Esophagus squamous epithelium (tissue), 5 donors: ENCODE measurements around the gene WFS1. TPM values are rescaled to one million over a fixed set of nuclear protein-coding genes. Genes with fewer than 3 reads are reported as not detected.

Experiments
- DNase-seq: peaks from one replicate; lab custom pipeline; 2025; lab: John Stamatoyannopoulos, UW
- H3K27ac ChIP-seq, 4 donors: fragments of 200-600 bp; sonication (generic); one replicate each; pipeline ENCODE4 v1.5.1; 2016 to 2019; ENCODE audit warnings: mild to moderate bottlenecking in 1 of 4
- H3K27me3 ChIP-seq, 4 donors: fragments of 200-600 bp; sonication (generic); 1 replicate in 3 of 4; 2 replicates in 1 of 4; pipeline versions ENCODE4 v1.5.1 to v1.6.0; 2017 to 2021; ENCODE audit warnings: antibody characterized with exemption in 1 of 4
- H3K36me3 ChIP-seq, 3 donors: fragments of 200-600 bp; sonication (generic); one replicate each; pipeline ENCODE4 v1.5.1; 2016 to 2019
- H3K4me1 ChIP-seq, 3 donors: fragments of 200-600 bp; sonication (generic); one replicate each; pipeline ENCODE4 v1.5.1; 2017 to 2019
- H3K4me3 ChIP-seq, 4 donors: fragments of 200-600 bp; sonication (generic); 1 replicate in 3 of 4; 2 replicates in 1 of 4; pipeline ENCODE4 v1.5.1; 2016 to 2019; ENCODE audit warnings: mild to moderate bottlenecking in 2 of 4, moderate library complexity in 1 of 4
- H3K9me3 ChIP-seq, 3 donors: fragments of 200-600 bp; sonication (generic); one replicate each; pipeline ENCODE4 v1.5.1; 2016 to 2019
- CTCF ChIP-seq, 6 experiments: fragments of 450-650 bp in 4 of 6; fragments of 200-600 bp in 2 of 6; sonication (generic) in 2 of 6; IDR thresholded peaks; one replicate each; pipeline ENCODE4 v1.5.1; 2016 to 2019; ENCODE audit warnings: antibody characterized with exemption in 6 of 6, mild to moderate bottlenecking in 4 of 6, moderate library complexity in 4 of 6
- POLR2A ChIP-seq, 4 donors: fragments of 450-650 bp; IDR thresholded peaks; one replicate each; pipeline ENCODE4 v1.6.1; 2017; ENCODE audit warnings: antibody characterized with exemption in 4 of 4, mild to moderate bottlenecking in 4 of 4, moderate library complexity in 3 of 4
- WGBS, 2 donors: methylation state at CpG; one replicate each; pipeline ENCODE4 v1.1.5; 2018; 5-methylcytosine and 5-hydroxymethylcytosine counted together
- intact Hi-C: fragments of 100-400 bp; cut with DNase I; formaldehyde crosslinking; loops from one replicate; pipeline ENCODE4 v1.15.0; 2022
- total RNA-seq, 4 donors: library from RNA; depleted of rRNA; stranded (reverse); fragments of >200 nt; gene quantifications; one replicate each; pipeline ENCODE4 v1.1.0, GENCODE V29; 2016
- donor health status: DM: yes; HTN: yes; CAD: no.

WFS1 gene
- total RNA-seq, 4 donors from 2014 or later, result 6.5 to 20.4 (median 9.6) TPM

DNA sequence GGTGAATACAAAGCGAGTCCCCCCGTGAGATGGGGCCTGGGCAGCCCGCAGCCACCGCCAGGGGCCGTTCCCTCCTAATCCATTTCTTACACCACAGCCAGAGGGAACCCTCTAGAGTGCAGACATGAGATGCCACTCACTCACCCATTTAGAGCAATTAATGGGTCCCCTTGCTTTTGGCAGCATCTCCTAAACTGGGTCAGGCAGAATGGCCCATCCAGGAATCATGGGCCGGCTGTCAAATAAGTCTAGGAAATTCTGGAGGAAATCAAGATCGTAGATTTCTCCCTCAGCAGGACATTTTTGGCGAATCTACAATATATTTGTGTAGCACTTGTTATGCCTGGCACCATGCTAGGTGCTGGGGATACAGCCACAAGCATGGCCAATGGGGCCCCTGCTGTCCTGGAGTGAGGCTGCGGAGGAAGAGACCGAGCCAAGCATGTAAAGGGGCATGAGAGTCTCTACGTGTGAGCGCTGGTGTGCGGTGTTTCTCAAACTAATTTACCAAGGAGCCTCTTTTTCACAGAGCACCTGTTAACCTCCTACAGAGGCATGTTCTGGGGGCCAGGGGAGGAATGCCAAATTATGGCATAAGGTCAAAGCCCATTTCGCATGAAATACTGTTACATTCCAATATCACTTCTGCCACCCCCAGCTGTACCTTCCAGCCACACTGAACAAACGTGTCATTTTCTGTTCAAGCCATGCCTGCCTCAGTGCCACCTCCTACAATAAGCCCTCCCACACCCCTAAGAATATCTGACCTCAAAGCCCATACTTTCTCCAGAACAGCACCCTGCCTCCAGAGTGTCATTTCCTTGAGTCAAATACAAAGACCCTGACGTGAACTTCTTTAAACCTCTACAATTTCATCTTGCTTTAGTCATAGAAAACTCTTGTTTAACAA, 41.2 kb upstream of the WFS1 start:
- intact Hi-C loops, result no loop called here
- H3K9me3 ChIP-seq, result no peaks in the 10 kb centered on the region
- peaks cover 0 to 69% (median 0%) of the 10 kb centered on the region in 4 donors for H3K27me3 ChIP-seq
- TF ChIP-seq CTCF (IDR thresholded peaks at IDR 0.05) (no peak), POLR2A (IDR thresholded peaks at IDR 0.05) (no peak)
- no peaks in the 10 kb centered on the region for H3K36me3 ChIP-seq
- no peak for DNase-seq
- no peak overlapping the region for H3K27ac ChIP-seq
- no peaks in the 10 kb centered on the region for H3K4me1 ChIP-seq
- H3K4me3 ChIP-seq, result no peak overlapping the region
- 73 to 75% methylated on average over 11 to 16 of the region's 16 CpGs for WGBS, 2 donors

- no peak overlapping the region for H3K4me3 ChIP-seq
- H3K9me3 ChIP-seq, result no peaks in the 10 kb centered on the region
- H3K27me3 ChIP-seq, result peaks cover 0 to 62% (median 0%) of the 10 kb centered on the region in 4 donors
- TF ChIP-seq POLR2A (IDR thresholded peaks at IDR 0.05) (no peak), CTCF (IDR thresholded peaks at IDR 0.05) (no peak)
- DNase-seq, result no peak
- no peaks in the 10 kb centered on the region for H3K4me1 ChIP-seq
- 28 to 39% methylated on average over 5 to 7 of the region's 7 CpGs for WGBS, 2 donors
- no peaks in the 10 kb centered on the region for H3K36me3 ChIP-seq
- intact Hi-C loops, result no loop called here
- no peak overlapping the region for H3K27ac ChIP-seq
Measured at GRCh38 chr4:6229095-6229494, 40.6 kb upstream of the WFS1 start.

- no peaks in the 10 kb centered on the region for H3K36me3 ChIP-seq
- intact Hi-C loops, result no loop called here
- no peaks in the 10 kb centered on the region for H3K4me1 ChIP-seq
- H3K4me3 ChIP-seq, result no peak overlapping the region
- H3K9me3 ChIP-seq, result no peaks in the 10 kb centered on the region
- peaks cover 0 to 56% (median 0%) of the 10 kb centered on the region in 4 donors for H3K27me3 ChIP-seq
- WGBS, 2 donors, result 62 to 69% methylated on average over 12 to 15 of the region's 18 CpGs
- H3K27ac ChIP-seq, result no peak overlapping the region
- no peak for TF ChIP-seq POLR2A (IDR thresholded peaks at IDR 0.05)
- no peak for TF ChIP-seq CTCF (IDR thresholded peaks at IDR 0.05)
- DNase-seq, result no peak
Measured at GRCh38 chr4:6229671-6230501, 39.8 kb upstream of the WFS1 start.

DNA sequence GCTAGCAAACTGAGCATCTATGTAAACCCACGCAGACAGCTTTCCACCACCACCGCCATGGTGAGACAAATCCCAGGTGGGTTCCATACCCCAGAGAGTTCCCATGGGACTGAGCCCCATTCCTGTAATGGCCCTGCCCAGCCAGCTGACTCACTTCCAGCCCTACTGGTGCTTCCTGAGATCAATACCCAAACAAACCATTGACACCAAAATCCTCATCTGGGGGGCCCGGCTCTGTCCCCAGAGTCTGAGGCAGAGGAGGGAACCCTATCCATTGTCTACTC, 39.2 kb upstream of the WFS1 start:
- intact Hi-C loops, result no loop called here

More for the DNA sequence above, 39.2 kb upstream of the WFS1 start:
- Histone ChIP-seq H3K9me3 (no peaks in the 10 kb centered on the region), H3K36me3 (no peaks in the 10 kb centered on the region), H3K4me3 (no peak overlapping the region), H3K4me1 (no peaks in the 10 kb centered on the region), H3K27me3 (peaks cover 0 to 56% (median 0%) of the 10 kb centered on the region in 4 donors), H3K27ac (no peak overlapping the region)
- TF ChIP-seq CTCF (IDR thresholded peaks at IDR 0.05) (no peak), POLR2A (IDR thresholded peaks at IDR 0.05) (no peak)
- DNase-seq, result no peak
- 53 to 58% methylated on average over 2 to 3 of the region's 3 CpGs for WGBS, 2 donors
